CD4-positive, alpha-beta T cell (primary cell): ENCODE data around the gene REN. TPM values are rescaled to one million over a fixed set of nuclear protein-coding genes. Genes with fewer than 3 reads are reported as not detected.

Experiments
- ATAC-seq: fragments of 200-7000 bp; cut with Tn5 transposase; one replicate; pipeline ENCODE4 v1.10.0; 2022; ENCODE audit warnings: mild to moderate bottlenecking; ENCODE audit not compliant: poor library complexity
- CTCF ChIA-PET: fragments of 350-600 bp; sonication (Branson Sonifier 250); formaldehyde crosslinking; loops from one replicate; lab custom pipeline; 2021; ENCODE audit warnings: antibody characterized with exemption, inconsistent platforms; lab: Charles Lee
- POLR2A ChIA-PET: fragments of 350-600 bp; sonication (Branson Sonifier 250); formaldehyde crosslinking; loops from one replicate; lab custom pipeline; 2021; ENCODE audit warnings: antibody characterized with exemption, inconsistent platforms; lab: Charles Lee
- DNase-seq, 14 experiments: peaks; one replicate each; pipeline ENCODE4 v3.0.0-alpha.2; 2013 to 2020; ENCODE audit warnings: mixed read lengths in 2 of 14
- H3K27ac ChIP-seq, 2 donors: one replicate each; pipeline versions ENCODE4 v1.5.1 to v1.7.0; 2013; ENCODE audit warnings: low read length in 2 of 2, low read depth in 1 of 2, mild to moderate bottlenecking in 1 of 2
- H3K27me3 ChIP-seq, 2 experiments: 1 replicate in 1 of 2; 2 replicates in 1 of 2; pipeline versions ENCODE4 v1.6.1 to v1.7.0; 2013; ENCODE audit warnings: low read length in 2 of 2, control low read depth in 1 of 2, mild to moderate bottlenecking in 1 of 2, moderate library complexity in 1 of 2; ENCODE audit not compliant: insufficient read depth in 2 of 2, control insufficient read depth in 1 of 2
- H3K36me3 ChIP-seq: one replicate; pipeline ENCODE4 v1.6.1; 2013; ENCODE audit warnings: low read length, control low read depth; ENCODE audit not compliant: insufficient read depth
- H3K4me1 ChIP-seq: one replicate; pipeline ENCODE4 v1.6.1; 2013; ENCODE audit warnings: low read length, control low read depth; ENCODE audit not compliant: insufficient read depth
- H3K4me3 ChIP-seq: one replicate; pipeline ENCODE4 v1.5.1; 2013; ENCODE audit warnings: mild to moderate bottlenecking, low read length, moderate library complexity
- H3K9me3 ChIP-seq, 2 experiments: 1 replicate in 1 of 2; 2 replicates in 1 of 2; pipeline versions ENCODE4 v1.6.1 to v1.7.0; 2013; ENCODE audit warnings: low read length in 2 of 2, mild to moderate bottlenecking in 2 of 2, control low read depth in 1 of 2, moderate library complexity in 1 of 2; ENCODE audit not compliant: control insufficient read depth in 1 of 2, insufficient read depth in 1 of 2
- H3K27ac Mint-ChIP-seq: one replicate; pipeline ENCODE4 v1.8.0; 2020; ENCODE audit warnings: mixed read lengths
- H3K27me3 Mint-ChIP-seq: one replicate; pipeline ENCODE4 v1.8.0; 2021; ENCODE audit warnings: mixed read lengths
- H3K36me3 Mint-ChIP-seq: one replicate; pipeline ENCODE4 v1.8.0; 2021; ENCODE audit warnings: low read depth, mixed read lengths
- H3K4me1 Mint-ChIP-seq: one replicate; pipeline ENCODE4 v1.8.0; 2021; ENCODE audit warnings: low read depth, mixed read lengths
- H3K4me3 Mint-ChIP-seq: one replicate; pipeline ENCODE4 v1.8.0; 2020; ENCODE audit warnings: mild to moderate bottlenecking, mixed read lengths
- H3K9me3 Mint-ChIP-seq: one replicate; pipeline ENCODE4 v1.8.0; 2020; ENCODE audit warnings: mixed read lengths
- intact Hi-C, 2 experiments: fragments of 100-400 bp; cut with DNase I in 1 of 2; cut with micrococcal nuclease in 1 of 2; formaldehyde crosslinking; loops; one replicate each; pipeline versions ENCODE4 v1.15.1 to v1.9.0; 2023 to 2025; cut with DNase I, micrococcal nuclease
- total RNA-seq, 174 experiments: library from RNA in 2 of 174; stranded (reverse) in 2 of 174; gene quantifications; one replicate each; pipeline ENCODE4 v1.2.3 and lab custom pipeline; 2021 to 2026
- TF ChIP-seq, protein P1 (sequence below): fragments of 200-600 bp; IDR thresholded peaks from one replicate; pipeline ENCODE4 v1.8.0; 2022; ENCODE audit warnings: antibody characterized with exemption, mild to moderate bottlenecking

The REN gene
- total RNA-seq, 2 experiments from 2014 or later, result not detected

DNA sequence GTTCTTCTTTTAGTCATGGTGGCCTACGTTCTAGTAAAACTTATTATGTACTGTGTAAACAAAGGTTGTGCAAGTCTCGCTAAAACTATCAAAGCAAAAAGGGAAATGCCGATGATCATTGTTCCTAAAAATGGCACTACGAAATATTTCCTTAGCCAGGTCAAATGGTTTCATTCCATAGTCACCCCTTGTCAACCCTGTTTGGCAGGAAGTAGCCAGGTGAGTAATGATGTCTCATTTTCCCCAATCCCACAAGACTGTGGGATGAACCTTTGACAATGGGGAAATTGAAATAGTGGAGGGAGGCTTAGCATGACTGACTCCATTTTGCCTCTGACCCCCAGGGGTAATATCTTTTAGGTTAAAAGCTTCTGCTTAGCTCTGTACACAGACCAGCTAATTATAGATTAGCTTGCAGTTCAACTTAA, 5.6 kb upstream of the REN start:
- H3K9me3 Mint-ChIP-seq, result peaks cover 18% of the 10 kb centered on the region
- no peaks in the 10 kb centered on the region for H3K36me3 ChIP-seq

DNA sequence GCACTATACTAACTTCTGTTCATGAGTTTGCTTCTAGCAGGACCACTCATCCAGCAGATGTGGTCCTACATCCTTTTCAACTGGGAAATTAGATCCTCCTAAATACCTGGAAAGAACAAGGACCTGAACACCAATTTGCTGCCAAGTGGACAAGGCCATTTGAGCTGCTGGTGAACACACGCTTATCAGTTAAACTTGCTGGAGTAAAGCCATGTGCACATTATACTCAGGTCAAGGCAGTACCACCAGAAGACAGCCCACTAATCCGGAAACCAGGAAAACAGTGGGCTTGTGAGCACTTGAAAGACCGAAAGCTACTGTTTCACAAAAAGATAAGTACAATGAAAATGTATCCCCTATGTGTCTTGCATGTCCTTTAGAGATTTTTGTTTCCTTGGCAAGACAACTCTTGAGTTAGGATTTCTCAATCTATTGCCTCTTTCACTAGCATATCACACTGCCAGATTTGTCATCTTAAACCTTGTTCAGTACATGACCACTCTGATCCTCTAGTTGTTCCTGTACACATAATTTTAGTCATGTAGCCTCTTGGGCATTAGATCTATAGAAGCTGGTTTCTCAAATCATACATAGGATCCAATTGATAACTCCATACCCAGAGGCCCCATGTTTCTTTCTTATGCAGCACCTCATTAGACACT, 4.5 kb upstream of the REN start:
- Histone ChIP-seq H3K4me1 (no peaks in the 10 kb centered on the region), H3K27ac (no peak overlapping the region), H3K27me3 (peaks cover 0 to 9% of the 10 kb centered on the region in 2 experiments), H3K36me3 (no peaks in the 10 kb centered on the region), H3K4me3 (no peak overlapping the region), H3K9me3 (peaks cover 33 to 37% of the 10 kb centered on the region in 2 experiments)
- Mint-ChIP-seq H3K4me3 (no peak overlapping the region), H3K4me1 (no peaks in the 10 kb centered on the region), H3K36me3 (peaks cover 12% of the 10 kb centered on the region), H3K27ac (no peak overlapping the region), H3K9me3 (peaks cover 18% of the 10 kb centered on the region), H3K27me3 (peaks cover 7% of the 10 kb centered on the region)
- POLR2A ChIA-PET, result no interaction called here
- intact Hi-C loops, result no loop called here
- TF ChIP-seq, protein P1, sequence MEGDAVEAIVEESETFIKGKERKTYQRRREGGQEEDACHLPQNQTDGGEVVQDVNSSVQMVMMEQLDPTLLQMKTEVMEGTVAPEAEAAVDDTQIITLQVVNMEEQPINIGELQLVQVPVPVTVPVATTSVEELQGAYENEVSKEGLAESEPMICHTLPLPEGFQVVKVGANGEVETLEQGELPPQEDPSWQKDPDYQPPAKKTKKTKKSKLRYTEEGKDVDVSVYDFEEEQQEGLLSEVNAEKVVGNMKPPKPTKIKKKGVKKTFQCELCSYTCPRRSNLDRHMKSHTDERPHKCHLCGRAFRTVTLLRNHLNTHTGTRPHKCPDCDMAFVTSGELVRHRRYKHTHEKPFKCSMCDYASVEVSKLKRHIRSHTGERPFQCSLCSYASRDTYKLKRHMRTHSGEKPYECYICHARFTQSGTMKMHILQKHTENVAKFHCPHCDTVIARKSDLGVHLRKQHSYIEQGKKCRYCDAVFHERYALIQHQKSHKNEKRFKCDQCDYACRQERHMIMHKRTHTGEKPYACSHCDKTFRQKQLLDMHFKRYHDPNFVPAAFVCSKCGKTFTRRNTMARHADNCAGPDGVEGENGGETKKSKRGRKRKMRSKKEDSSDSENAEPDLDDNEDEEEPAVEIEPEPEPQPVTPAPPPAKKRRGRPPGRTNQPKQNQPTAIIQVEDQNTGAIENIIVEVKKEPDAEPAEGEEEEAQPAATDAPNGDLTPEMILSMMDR, result no peak
- ATAC-seq (no peak), DNase-seq (no peak)
- CTCF ChIA-PET, result interaction anchor here (1.1 kb wide), 1 partner anchor 8 kb away, joined by 4 read pairs; no protein-coding TSS in a partner anchor

More for the DNA sequence above, 5.6 kb upstream of the REN start:
- POLR2A ChIA-PET, result no interaction called here
- Histone ChIP-seq H3K4me3 (no peak overlapping the region), H3K27me3 (peaks cover 3 to 9% of the 10 kb centered on the region in 2 experiments), H3K27ac (no peak overlapping the region), H3K9me3 (peaks cover 26 to 37% of the 10 kb centered on the region in 2 experiments), H3K4me1 (no peaks in the 10 kb centered on the region)
- H3K4me3 Mint-ChIP-seq, result no peak overlapping the region
- H3K27ac Mint-ChIP-seq, result no peak overlapping the region
- intact Hi-C loops, result no loop called here
- H3K27me3 Mint-ChIP-seq, result peaks cover 7% of the 10 kb centered on the region
- H3K4me1 Mint-ChIP-seq, result no peaks in the 10 kb centered on the region
- H3K36me3 Mint-ChIP-seq, result peaks cover 12% of the 10 kb centered on the region
- CTCF ChIA-PET, result no interaction called here
- DNase-seq, result no peak
- ATAC-seq, result no peak
- TF ChIP-seq, protein P1, result no peak

DNA sequence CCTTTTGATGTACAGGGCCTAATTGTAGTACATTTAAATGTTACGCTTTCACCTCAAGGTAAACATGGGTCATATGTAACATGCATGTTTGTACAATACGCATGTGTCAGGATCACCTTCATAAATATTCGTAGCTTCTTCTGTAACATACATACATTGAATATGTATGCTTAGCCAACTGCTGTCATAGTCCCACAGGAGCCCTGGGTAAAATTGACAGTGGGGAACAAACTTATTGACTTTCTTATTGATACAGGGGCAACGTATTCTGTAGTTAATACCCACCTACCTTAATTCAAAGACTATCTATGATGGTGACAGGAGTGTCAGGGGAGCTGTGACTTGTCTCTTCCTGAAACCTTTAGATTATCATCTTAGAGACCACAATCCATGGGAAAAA, 3.7 kb upstream of the REN start:
- ChIA-PET POLR2A (no interaction called here), CTCF (interaction anchor here (1.1 kb wide), 1 partner anchor 7 kb away, joined by 4 read pairs; no protein-coding TSS in a partner anchor)
- Mint-ChIP-seq H3K4me3 (no peak overlapping the region), H3K36me3 (peaks cover 12% of the 10 kb centered on the region), H3K9me3 (peaks cover 18% of the 10 kb centered on the region), H3K27me3 (peaks cover 7% of the 10 kb centered on the region), H3K4me1 (no peaks in the 10 kb centered on the region), H3K27ac (no peak overlapping the region)
- Histone ChIP-seq H3K27me3 (peaks cover 0 to 3% of the 10 kb centered on the region in 2 experiments), H3K9me3 (peaks cover 33 to 37% of the 10 kb centered on the region in 2 experiments), H3K36me3 (no peaks in the 10 kb centered on the region), H3K27ac (no peak overlapping the region), H3K4me3 (no peak overlapping the region), H3K4me1 (no peaks in the 10 kb centered on the region)
- no peak for ATAC-seq
- intact Hi-C loops, result no loop called here
- TF ChIP-seq, protein P1, result no peak
- DNase-seq, result peak in 1 of 14 experiments; percentile 10
